ENCODE results near the gene SHPK.

SHPK gene

DNA sequence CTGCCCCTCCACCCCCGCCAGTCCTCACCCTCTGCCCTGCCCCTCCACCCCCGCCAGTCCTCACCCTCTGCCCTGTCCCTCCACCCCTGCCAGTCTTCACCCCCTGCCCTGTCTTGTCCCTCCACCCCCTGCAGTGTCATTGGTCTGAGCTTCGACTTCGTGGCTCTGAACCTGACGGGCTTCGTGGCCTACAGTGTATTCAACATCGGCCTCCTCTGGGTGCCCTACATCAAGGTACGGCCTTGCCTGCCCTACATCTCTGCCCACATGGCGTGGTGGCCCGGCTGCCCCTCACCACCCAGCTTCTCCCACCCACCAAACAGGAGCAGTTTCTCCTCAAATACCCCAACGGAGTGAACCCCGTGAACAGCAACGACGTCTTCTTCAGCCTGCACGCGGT, 20.3 kb upstream of the SHPK start:
- DNase-seq (ENCODE audit: insufficient read length, low spot score): no peak
- no peak for FAIRE-seq
- TF ChIP-seq POLR2A (IDR thresholded peaks at IDR 0.05; ENCODE audit: low read depth, low read length): no peak

GRCh38 chr17:3655766-3656165, 19.7 kb upstream of the SHPK start:
- FAIRE-seq (no peak), DNase-seq (ENCODE audit: insufficient read length, low spot score) (no peak)
- no peak for TF ChIP-seq POLR2A (IDR thresholded peaks at IDR 0.05; ENCODE audit: low read depth, low read length)

GRCh38 chr17:3647769-3648555, 11.9 kb upstream of the SHPK start:
- no peak for FAIRE-seq
- no peak for DNase-seq (ENCODE audit: insufficient read length, low spot score)
- no peak for TF ChIP-seq POLR2A (IDR thresholded peaks at IDR 0.05; ENCODE audit: low read depth, low read length)

- no peak for DNase-seq (ENCODE audit: insufficient read length, low spot score)
- TF ChIP-seq POLR2A (IDR thresholded peaks at IDR 0.05; ENCODE audit: low read depth, low read length): no peak
- no peak for FAIRE-seq
Measured at GRCh38 chr17:3647251-3647650, 11.2 kb upstream of the SHPK start.

DNA sequence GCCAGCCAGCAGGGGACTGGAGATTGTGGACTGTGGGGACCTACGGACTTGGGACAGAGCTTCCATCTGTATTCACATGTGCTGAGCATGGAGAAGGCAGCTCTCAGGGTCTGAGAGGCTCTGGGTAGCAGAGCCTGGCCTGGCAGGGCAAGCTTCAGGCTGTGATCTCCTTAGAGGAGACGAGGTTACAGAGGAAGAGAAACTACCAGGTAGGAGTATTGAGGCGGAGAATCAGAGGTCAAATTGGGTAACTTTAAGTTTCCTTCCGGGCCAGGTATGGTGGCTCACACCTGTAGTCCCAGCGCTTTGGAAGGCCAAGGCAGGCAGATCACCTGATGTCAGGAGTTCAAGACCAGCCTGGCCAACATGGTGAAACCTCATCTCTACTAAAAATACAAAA, 9.3 kb upstream of the SHPK start:
- FAIRE-seq: no peak
- no peak for TF ChIP-seq POLR2A (IDR thresholded peaks at IDR 0.05; ENCODE audit: low read depth, low read length)
- no peak for DNase-seq (ENCODE audit: insufficient read length, low spot score)

DNA sequence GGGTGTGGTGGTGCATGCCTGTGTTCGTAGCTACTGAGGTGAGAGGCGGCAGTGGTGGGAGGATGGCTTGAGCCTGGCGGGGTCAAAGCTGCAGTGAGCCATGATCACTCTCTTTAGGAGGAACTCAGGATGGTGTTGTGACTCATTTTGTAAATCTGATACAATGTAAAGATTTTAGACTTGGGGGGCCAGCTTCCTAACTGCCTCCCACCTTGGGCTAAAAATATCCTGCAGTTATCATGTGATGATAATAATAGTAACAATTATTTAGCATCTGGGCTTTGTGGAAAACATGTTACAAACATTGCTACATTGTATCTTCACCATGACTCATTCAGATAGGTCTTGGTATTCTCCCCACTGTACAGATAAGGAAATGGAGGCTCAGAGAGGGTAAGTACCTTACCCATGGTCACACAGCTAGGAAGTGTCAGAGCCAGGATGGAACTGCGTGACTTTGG, 7.9 kb upstream of the SHPK start:
- no peak for DNase-seq (ENCODE audit: insufficient read length, low spot score)
- FAIRE-seq: no peak

GRCh38 chr17:3641717-3642486, 5.9 kb upstream of the SHPK start:
- DNase-seq (ENCODE audit: insufficient read length, low spot score): no peak
- FAIRE-seq: no peak
- TF ChIP-seq POLR2A (IDR thresholded peaks at IDR 0.05; ENCODE audit: low read depth, low read length): no peak

More for the DNA sequence above, 7.9 kb upstream of the SHPK start:
- TF ChIP-seq POLR2A (IDR thresholded peaks at IDR 0.05; ENCODE audit: low read depth, low read length): no peak

- DNase-seq (ENCODE audit: insufficient read length, low spot score): no peak
- FAIRE-seq: no peak
- TF ChIP-seq POLR2A (IDR thresholded peaks at IDR 0.05; ENCODE audit: low read depth, low read length): no peak
Measured at GRCh38 chr17:3641014-3641413, 5.0 kb upstream of the SHPK start.

DNA sequence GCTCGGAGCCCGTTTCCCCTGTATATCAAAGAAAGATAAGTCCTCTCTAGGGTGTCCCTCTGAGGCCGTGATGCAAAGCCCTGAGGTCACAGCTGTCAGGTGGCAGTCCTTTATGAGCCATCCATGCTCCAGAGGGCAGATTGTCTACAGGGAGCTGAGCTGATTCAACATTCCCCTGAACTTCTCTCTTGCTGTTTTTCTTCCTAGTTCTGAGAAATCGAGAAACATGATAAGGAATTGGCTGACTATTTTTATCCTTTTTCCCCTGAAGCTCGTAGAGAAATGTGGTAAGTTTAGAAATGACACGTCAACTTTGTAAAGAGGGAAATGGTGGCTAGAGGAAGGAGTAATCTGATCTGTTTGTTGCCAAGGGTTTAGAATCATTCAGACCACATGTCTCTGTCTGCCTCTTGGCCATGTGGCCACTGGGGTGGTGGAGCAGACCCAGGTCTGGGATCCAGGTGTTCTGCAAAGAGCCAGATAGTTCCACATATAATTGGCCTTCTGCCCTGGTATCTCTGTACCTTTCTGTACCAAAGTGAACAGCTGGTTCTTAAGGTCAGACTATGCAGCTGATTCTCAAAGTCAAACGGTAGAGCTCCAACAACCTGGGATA, 4.0 kb upstream of the SHPK start:
- DNase-seq (ENCODE audit: insufficient read length, low spot score): no peak
- TF ChIP-seq POLR2A (IDR thresholded peaks at IDR 0.05; ENCODE audit: low read depth, low read length): no peak
- no peak for FAIRE-seq

- FAIRE-seq (no peak), DNase-seq (ENCODE audit: insufficient read length, low spot score) (no peak)
- TF ChIP-seq POLR2A (IDR thresholded peaks at IDR 0.05; ENCODE audit: low read depth, low read length): no peak
Measured at GRCh38 chr17:3636908-3637373, 891 bp upstream of the SHPK start.

GRCh38 chr17:3635474-3636153, 436 bp downstream of the SHPK start:
- DNase-seq (ENCODE audit: insufficient read length, low spot score): no peak
- no peak for TF ChIP-seq POLR2A (IDR thresholded peaks at IDR 0.05; ENCODE audit: low read depth, low read length)
- FAIRE-seq: no peak

GRCh38 chr17:3632287-3632686, 3.8 kb downstream of the SHPK start:
- TF ChIP-seq POLR2A (IDR thresholded peaks at IDR 0.05; ENCODE audit: low read depth, low read length): no peak
- FAIRE-seq (no peak), DNase-seq (ENCODE audit: insufficient read length, low spot score) (no peak)

DNA sequence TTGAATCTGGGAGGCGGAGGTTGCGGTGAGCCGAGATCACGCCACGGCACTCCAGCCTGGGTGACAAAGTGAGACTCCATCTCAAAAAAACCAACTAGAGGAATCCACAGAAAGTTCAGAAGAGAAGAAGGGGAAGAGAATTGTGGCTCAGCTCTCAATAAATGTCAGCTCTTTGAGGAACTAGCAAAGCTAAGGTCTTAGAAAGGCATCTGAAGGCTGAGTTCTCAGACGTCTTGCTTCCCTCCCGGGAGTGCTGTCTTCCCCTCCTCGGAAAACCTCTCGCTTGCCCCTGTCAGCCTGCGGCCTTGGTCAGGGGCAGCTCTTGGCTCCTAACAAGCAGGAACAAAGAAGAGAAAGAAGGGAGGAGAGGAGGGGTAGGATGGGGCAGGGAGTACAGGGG, 5.3 kb downstream of the SHPK start:
- FAIRE-seq (no peak), DNase-seq (ENCODE audit: insufficient read length, low spot score) (no peak)
- no peak for TF ChIP-seq POLR2A (IDR thresholded peaks at IDR 0.05; ENCODE audit: low read depth, low read length)

DNA sequence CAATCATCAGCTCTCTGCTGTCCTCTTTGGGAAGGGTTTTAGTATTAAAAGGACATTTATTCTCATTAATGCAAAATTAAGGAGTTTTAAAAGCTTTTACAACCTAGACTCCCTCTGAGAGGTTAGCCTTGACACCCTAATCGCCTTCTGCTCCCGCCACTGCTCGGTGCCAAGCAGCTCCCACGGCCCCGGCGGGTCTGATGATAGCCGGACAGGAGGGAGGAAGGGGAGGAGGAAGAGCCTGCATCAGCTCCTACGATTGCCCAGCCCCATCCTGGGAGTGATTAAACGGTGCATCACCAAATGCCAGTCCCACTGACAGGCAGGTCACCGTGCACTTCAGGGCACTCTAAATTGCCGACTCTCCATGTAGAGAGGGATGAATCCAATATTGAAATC, 8.3 kb downstream of the SHPK start:
- DNase-seq (ENCODE audit: insufficient read length, low spot score) (no peak), FAIRE-seq (no peak)
- no peak for TF ChIP-seq POLR2A (IDR thresholded peaks at IDR 0.05; ENCODE audit: low read depth, low read length)

Data from H54 (cell line).